CD4-positive, alpha-beta memory T cell (primary cell): ENCODE data around the gene INPP5B. TPM values are rescaled to one million over a fixed set of nuclear protein-coding genes. Genes with fewer than 3 reads are reported as not detected.
"Not testable (repeated sequence)": the region's sequence is repeated elsewhere in the genome, so short reads cannot be mapped to it uniquely, and the experiment has no call there.

Experiments
- CTCF ChIA-PET: fragments of 350-600 bp; sonication (Branson Sonifier 250); formaldehyde crosslinking; loops from one replicate; lab custom pipeline; 2021; ENCODE audit warnings: inconsistent platforms; ENCODE audit not compliant: partially characterized antibody; lab: Charles Lee
- POLR2A ChIA-PET: fragments of 350-600 bp; sonication (Branson Sonifier 250); formaldehyde crosslinking; loops from one replicate; lab custom pipeline; 2021; ENCODE audit not compliant: partially characterized antibody; lab: Charles Lee
- DNase-seq, 5 donors: peaks; one replicate each; pipeline versions ENCODE4 v3.0.0 to v3.0.0-alpha.2; 2020 to 2022; ENCODE audit warnings: mixed read lengths in 1 of 5
- H3K27ac ChIP-seq: one replicate; pipeline ENCODE4 v1.7.0; 2013; ENCODE audit warnings: low read depth, low read length
- H3K27me3 ChIP-seq: 2 replicates; pipeline ENCODE4 v1.7.0; 2013; ENCODE audit warnings: mild to moderate bottlenecking, low read length, moderate library complexity; ENCODE audit not compliant: insufficient read depth
- H3K36me3 ChIP-seq: 2 replicates; pipeline ENCODE4 v1.7.0; 2013; ENCODE audit warnings: mild to moderate bottlenecking, low read length, moderate library complexity; ENCODE audit not compliant: insufficient read depth
- H3K4me1 ChIP-seq: 2 replicates; pipeline ENCODE4 v1.7.0; 2013; ENCODE audit warnings: mild to moderate bottlenecking, low read length, moderate library complexity; ENCODE audit not compliant: insufficient read depth
- H3K4me3 ChIP-seq, 2 donors: one replicate each; pipeline ENCODE4 v1.7.0; 2013; ENCODE audit warnings: low read length in 2 of 2, mild to moderate bottlenecking in 1 of 2
- H3K9me3 ChIP-seq, 2 donors: one replicate each; pipeline ENCODE4 v1.7.0; 2013; ENCODE audit warnings: low read length in 2 of 2, control low read depth in 1 of 2; ENCODE audit not compliant: control insufficient read depth in 1 of 2
- H3K27ac Mint-ChIP-seq, 7 donors: one replicate each; pipeline ENCODE4 v1.8.0; 2020 to 2021; ENCODE audit warnings: mixed read lengths in 7 of 7, mild to moderate bottlenecking in 6 of 7, inconsistent platforms in 3 of 7, moderate library complexity in 3 of 7
- H3K27me3 Mint-ChIP-seq, 2 donors: one replicate each; pipeline ENCODE4 v1.8.0; 2020 to 2021; ENCODE audit warnings: mixed read lengths in 2 of 2
- H3K36me3 Mint-ChIP-seq, 2 donors: one replicate each; pipeline ENCODE4 v1.8.0; 2020 to 2021; ENCODE audit warnings: mixed read lengths in 2 of 2, inconsistent platforms in 1 of 2, mild to moderate bottlenecking in 1 of 2
- H3K4me1 Mint-ChIP-seq, 4 donors: one replicate each; pipeline ENCODE4 v1.8.0; 2020 to 2021; ENCODE audit warnings: mixed read lengths in 4 of 4, mild to moderate bottlenecking in 1 of 4
- H3K4me3 Mint-ChIP-seq, 8 donors: one replicate each; pipeline ENCODE4 v1.8.0; 2020 to 2021; ENCODE audit warnings: mixed read lengths in 8 of 8, mild to moderate bottlenecking in 7 of 8, moderate library complexity in 6 of 8, inconsistent platforms in 3 of 8
- H3K9me3 Mint-ChIP-seq, 8 donors: one replicate each; pipeline ENCODE4 v1.8.0; 2020 to 2021; ENCODE audit warnings: mixed read lengths in 8 of 8, mild to moderate bottlenecking in 5 of 8, inconsistent platforms in 3 of 8, moderate library complexity in 1 of 8
- intact Hi-C: fragments of 100-400 bp; cut with micrococcal nuclease; formaldehyde crosslinking; loops from one replicate; pipeline ENCODE4 v1.15.1; 2023
- polyA plus RNA-seq, 2 donors: library from polyadenylated mRNA; unstranded; fragments of 300-500 nt; fragmentation: Illumina TruSeq; gene quantifications; one replicate each; pipeline ENCODE4 v1.2.3, GENCODE V29; 2021
- total RNA-seq, 2 experiments: library from RNA; stranded (reverse); gene quantifications; one replicate each; pipeline ENCODE4 v1.2.3, GENCODE V29; 2021

The INPP5B gene
- total and polyA plus RNA-seq, 4 experiments from 2014 or later, result 8.9 to 35.7 (median 26.2) TPM

- no peaks in the 10 kb centered on the region for H3K4me1 ChIP-seq
- H3K4me1 Mint-ChIP-seq, result peaks cover 14 to 20% (median 15%) of the 10 kb centered on the region in 4 donors
- ChIA-PET CTCF (no interaction called here), POLR2A (no interaction called here)
- no peaks in the 10 kb centered on the region for H3K9me3 ChIP-seq
- H3K27ac Mint-ChIP-seq, result no peak overlapping the region
- H3K9me3 Mint-ChIP-seq, result no peaks in the 10 kb centered on the region
- no peak overlapping the region for H3K4me3 Mint-ChIP-seq
- H3K36me3 Mint-ChIP-seq, result peaks cover 0 to 9% of the 10 kb centered on the region in 2 donors
- H3K27me3 Mint-ChIP-seq, result no peaks in the 10 kb centered on the region
- no peak for DNase-seq
- H3K27me3 ChIP-seq, result no peaks in the 10 kb centered on the region
- H3K27ac ChIP-seq, result no peak overlapping the region
- intact Hi-C loops, result no loop called here
- H3K36me3 ChIP-seq, result no peaks in the 10 kb centered on the region
- no peak overlapping the region for H3K4me3 ChIP-seq
Observed at GRCh38 chr1:37915476-37916093, 31.3 kb downstream of the INPP5B start.

GRCh38 chr1:37914719-37915475, 32.0 kb downstream of the INPP5B start:
- H3K27me3 Mint-ChIP-seq, result no peaks in the 10 kb centered on the region
- no peaks in the 10 kb centered on the region for H3K36me3 ChIP-seq
- H3K9me3 Mint-ChIP-seq, result no peaks in the 10 kb centered on the region
- intact Hi-C loops, result no loop called here
- H3K4me1 ChIP-seq, result no peaks in the 10 kb centered on the region
- H3K4me3 ChIP-seq, result no peak overlapping the region
- no peak overlapping the region for H3K27ac Mint-ChIP-seq
- peaks cover 0 to 9% of the 10 kb centered on the region in 2 donors for H3K36me3 Mint-ChIP-seq
- H3K27me3 ChIP-seq, result no peaks in the 10 kb centered on the region
- peaks cover 12 to 15% (median 13%) of the 10 kb centered on the region in 4 donors for H3K4me1 Mint-ChIP-seq
- H3K4me3 Mint-ChIP-seq, result no peak overlapping the region
- no peak for DNase-seq
- ChIA-PET POLR2A (no interaction called here), CTCF (interaction anchor here (1.0 kb wide), 2 partner anchors 11 to 55 kb away, joined by 3 to 4 read pairs; partner anchors contain the start of gene MTF1)
- no peaks in the 10 kb centered on the region for H3K9me3 ChIP-seq
- H3K27ac ChIP-seq, result no peak overlapping the region

GRCh38 chr1:37911478-37911877, 35.4 kb downstream of the INPP5B start:
- H3K27ac ChIP-seq, intact Hi-C loops, H3K4me3 Mint-ChIP-seq, H3K4me1 ChIP-seq, H3K27me3 Mint-ChIP-seq, POLR2A ChIA-PET, H3K4me3 ChIP-seq, H3K27me3 ChIP-seq, H3K36me3 ChIP-seq, DNase-seq, H3K9me3 ChIP-seq, CTCF ChIA-PET, H3K27ac Mint-ChIP-seq: not testable (repeated sequence)
- Mint-ChIP-seq H3K4me1 (peaks cover 5 to 14% (median 8%) of the 10 kb centered on the region in 4 donors), H3K36me3 (peaks cover 8 to 28% of the 10 kb centered on the region in 2 donors), H3K9me3 (peaks cover 0 to 18% (median 7%) of the 10 kb centered on the region in 8 donors)

DNA sequence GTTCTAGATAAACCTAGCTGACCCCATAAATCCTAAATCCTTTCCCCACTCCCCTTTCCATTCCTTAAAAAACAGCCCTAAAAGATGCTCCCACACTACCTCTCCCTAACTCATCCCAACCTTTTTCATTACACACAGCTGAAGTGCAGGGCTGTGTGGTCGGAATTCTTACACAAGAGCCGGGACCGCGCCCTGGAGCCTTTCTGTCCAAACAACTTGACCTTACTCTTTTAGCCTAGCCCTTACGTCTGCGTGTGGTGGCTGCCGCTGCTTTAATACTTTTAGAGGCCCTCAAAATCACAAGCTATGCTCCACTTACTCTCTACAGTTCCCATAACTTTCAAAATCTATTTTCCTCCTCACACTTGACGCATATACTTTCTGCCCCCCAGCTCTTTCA, 36.0 kb downstream of the INPP5B start:
- DNase-seq, H3K27me3 Mint-ChIP-seq, intact Hi-C loops, H3K4me3 ChIP-seq, H3K36me3 ChIP-seq, POLR2A ChIA-PET, H3K9me3 ChIP-seq, H3K4me1 ChIP-seq, H3K4me3 Mint-ChIP-seq, H3K27ac ChIP-seq, CTCF ChIA-PET, H3K27ac Mint-ChIP-seq, H3K27me3 ChIP-seq: not testable (repeated sequence)
- Mint-ChIP-seq H3K4me1 (peaks cover 5 to 14% (median 8%) of the 10 kb centered on the region in 4 donors), H3K36me3 (peaks cover 12 to 29% of the 10 kb centered on the region in 2 donors), H3K9me3 (peaks cover 0 to 21% (median 10%) of the 10 kb centered on the region in 8 donors)

- DNase-seq, H3K27me3 Mint-ChIP-seq, H3K4me1 ChIP-seq, H3K4me3 ChIP-seq, intact Hi-C loops, H3K27me3 ChIP-seq, H3K27ac ChIP-seq, H3K4me3 Mint-ChIP-seq, H3K36me3 ChIP-seq, H3K9me3 ChIP-seq, CTCF ChIA-PET, POLR2A ChIA-PET: not testable (repeated sequence)
- peak overlapping the region in 1 of 7 donors; percentile 53 for H3K27ac Mint-ChIP-seq
- H3K36me3 Mint-ChIP-seq, result peaks cover 12 to 31% of the 10 kb centered on the region in 2 donors
- peaks cover 0 to 22% (median 11%) of the 10 kb centered on the region in 8 donors for H3K9me3 Mint-ChIP-seq
- peaks cover 5 to 14% (median 8%) of the 10 kb centered on the region in 4 donors for H3K4me1 Mint-ChIP-seq
Observed at GRCh38 chr1:37908531-37908930, 38.3 kb downstream of the INPP5B start.

DNA sequence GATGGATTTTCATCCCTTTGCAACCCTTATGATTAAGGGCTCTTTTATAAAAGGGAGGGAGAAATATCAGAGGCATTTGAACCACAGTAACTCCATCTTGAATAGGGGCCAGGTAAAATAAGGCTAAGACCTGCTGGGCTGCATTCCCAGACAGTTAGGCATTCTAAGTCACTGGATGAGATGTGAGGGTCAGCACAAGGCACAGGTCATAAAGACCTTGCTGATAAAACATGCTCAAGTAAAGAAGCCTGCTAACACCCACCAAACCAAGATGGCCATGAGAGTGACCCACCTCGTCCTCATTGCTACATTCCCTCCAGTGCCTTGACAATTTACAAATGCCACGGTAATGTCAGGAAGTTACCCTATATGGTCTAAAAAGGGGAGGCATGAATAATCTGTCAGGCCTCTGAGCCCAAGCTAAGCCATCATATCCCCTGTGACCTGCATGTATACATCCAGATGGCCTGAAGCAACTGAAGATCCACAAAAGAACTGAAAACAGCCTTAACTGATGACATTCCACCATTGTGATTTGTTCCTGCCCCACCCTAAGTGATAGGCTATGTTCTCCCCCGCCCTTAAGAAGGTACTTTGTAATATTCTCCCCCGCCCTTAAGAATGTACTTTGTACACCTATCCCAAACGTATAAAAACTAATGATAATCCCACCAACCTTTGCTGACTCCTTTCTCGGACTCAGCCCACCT, 39.3 kb downstream of the INPP5B start:
- H3K27ac Mint-ChIP-seq, H3K4me3 ChIP-seq, POLR2A ChIA-PET, DNase-seq, H3K4me1 ChIP-seq, CTCF ChIA-PET, H3K9me3 ChIP-seq, H3K27me3 ChIP-seq, H3K27ac ChIP-seq, intact Hi-C loops, H3K27me3 Mint-ChIP-seq, H3K36me3 ChIP-seq, H3K4me3 Mint-ChIP-seq: not testable (repeated sequence)
- Mint-ChIP-seq H3K9me3 (peaks cover 0 to 22% (median 11%) of the 10 kb centered on the region in 8 donors), H3K4me1 (peaks cover 5 to 14% (median 8%) of the 10 kb centered on the region in 4 donors), H3K36me3 (peaks cover 12 to 31% of the 10 kb centered on the region in 2 donors)

GRCh38 chr1:37906591-37906990, 40.3 kb downstream of the INPP5B start:
- DNase-seq, POLR2A ChIA-PET, H3K4me3 ChIP-seq, intact Hi-C loops, H3K9me3 ChIP-seq, H3K27ac Mint-ChIP-seq, H3K27ac ChIP-seq, H3K27me3 ChIP-seq, H3K4me3 Mint-ChIP-seq, H3K36me3 ChIP-seq, H3K27me3 Mint-ChIP-seq, H3K4me1 ChIP-seq, CTCF ChIA-PET: not testable (repeated sequence)
- H3K4me1 Mint-ChIP-seq, result peaks cover 7 to 18% (median 9%) of the 10 kb centered on the region in 4 donors
- H3K36me3 Mint-ChIP-seq, result peaks cover 13 to 33% of the 10 kb centered on the region in 2 donors
- peaks cover 0 to 22% (median 11%) of the 10 kb centered on the region in 8 donors for H3K9me3 Mint-ChIP-seq
